Hepatocyte (in vitro differentiated cells): Measurements from ENCODE around the gene IKZF4.

Source experiments
- CTCF ChIP-seq: fragments of 200-600 bp; sonication (generic); IDR thresholded peaks from 2 replicates; pipeline ENCODE4 v1.5.1; 2016; ENCODE audit warnings: antibody characterized with exemption, mild to moderate bottlenecking; ENCODE audit not compliant: poor library complexity
- EZH2phosphoT487 ChIP-seq: fragments of 200-600 bp; sonication (generic); IDR thresholded peaks from one replicate; pipeline ENCODE4 v1.6.1; 2018; ENCODE audit warnings: antibody characterized with exemption, mild to moderate bottlenecking, low read depth, moderate library complexity; ENCODE audit not compliant: unreplicated experiment, severe bottlenecking

GRCh38 chr12:56014205-56014604 lies 6.6 kb upstream of the IKZF4 start:
- TF ChIP-seq CTCF (no peak), EZH2phosphoT487 (no peak)
